Measurements from ENCODE around the gene OPTN. TPM values are rescaled to one million over a fixed set of nuclear protein-coding genes. Genes with fewer than 3 reads are reported as not detected.

OPTN gene
- total and polyA plus RNA-seq, 2 of the 8 experiments (the other 6 are each of a cell fraction or from before 2014, with no cell fraction given): 4.8 to 20.1 TPM

- H3K23me2 ChIP-seq (ENCODE audit: low read depth, low read length): no peaks in the 10 kb centered on the region
- H3K9ac ChIP-seq (replicated peaks in 1 of 4; ENCODE audit: extremely low read depth in 1 of 4, low read depth in 3 of 4, low read length in 3 of 4): no peak overlapping the region
- H3K27ac ChIP-seq (ENCODE audit: low read depth, low read length): no peak overlapping the region
- DNase-seq (ENCODE audit: low read depth in 1 of 2, low spot score in 2 of 2) (no peak), FAIRE-seq (peak; percentile 39)
- CTCF ChIA-PET (ENCODE audit: partially characterized antibody): interaction anchor here (0.8 to 1.3 kb wide), 3 partner anchors 11 to 36 kb away, joined by 3 to 5 read pairs (median 4); no protein-coding TSS in a partner anchor
- POLR2A ChIA-PET (ENCODE audit: partially characterized antibody): interaction anchor here (1.2 kb wide), 1 partner anchor 61 kb away, joined by 3 read pairs; no protein-coding TSS in a partner anchor
- H3K14ac ChIP-seq (ENCODE audit: insufficient read length): no peak overlapping the region
- no peaks in the 10 kb centered on the region for H3K79me2 ChIP-seq (ENCODE audit: control insufficient read depth in 1 of 2, insufficient read depth in 2 of 2, low read length in 2 of 2)
- H4K20me1 ChIP-seq (replicated peaks in 1 of 2; ENCODE audit: control insufficient read depth in 1 of 2, insufficient read depth in 2 of 2, low read length in 2 of 2): no peaks in the 10 kb centered on the region
- no peak overlapping the region for H2BK15ac ChIP-seq (ENCODE audit: low read length)
- no peak overlapping the region for H4K5ac ChIP-seq (ENCODE audit: insufficient read length, low read depth, low read length)
- no peaks in the 10 kb centered on the region for H3K27me3 ChIP-seq (replicated peaks in 1 of 4; ENCODE audit: control insufficient read depth in 3 of 4, extremely low read depth in 1 of 4, insufficient read depth in 3 of 4, low read length in 3 of 4)
- H3K9me3 ChIP-seq (ENCODE audit: insufficient read depth in 2 of 2, low read depth in 1 of 2, low read length in 1 of 2): no peaks in the 10 kb centered on the region
- H3K79me1 ChIP-seq (ENCODE audit: low read depth, low read length): no peaks in the 10 kb centered on the region
- H2BK12ac ChIP-seq (ENCODE audit: low read depth, low read length): no peak overlapping the region
- no peak overlapping the region; the same call in 1 of the 2 replicates for H4K8ac ChIP-seq (ENCODE audit: extremely low read depth, insufficient read depth, low read length)
- H2AK5ac ChIP-seq (ENCODE audit: low read depth, low read length): no peak overlapping the region
- H2BK120ac ChIP-seq (replicated peaks; ENCODE audit: low read depth, low read length): no peak overlapping the region
- H3K18ac ChIP-seq (ENCODE audit: extremely low read depth, low read length): no peak overlapping the region
- no peak overlapping the region for H3K4me3 ChIP-seq (ENCODE audit: extremely low read depth in 1 of 4, insufficient read depth in 2 of 4, low read depth in 3 of 4, low read length in 4 of 4)
- no peak overlapping the region for H3K23ac ChIP-seq (ENCODE audit: insufficient read length)
- H3K36me3 ChIP-seq (ENCODE audit: control insufficient read depth in 2 of 4, insufficient read depth in 4 of 4, low read length in 3 of 4): peaks cover 0 to 12% (median 4%) of the 10 kb centered on the region in 4 experiments; a peak in 4 of 8 replicates
- H2BK20ac ChIP-seq (ENCODE audit: low read length): no peak overlapping the region
- H2AFZ ChIP-seq (ENCODE audit: low read length): no peak overlapping the region
- no peaks in the 10 kb centered on the region for H3K4me1 ChIP-seq (replicated peaks in 1 of 4; ENCODE audit: control insufficient read depth in 3 of 4, insufficient read depth in 4 of 4, low read length in 3 of 4)
- no peak overlapping the region for H2BK5ac ChIP-seq (ENCODE audit: low read depth, low read length)
- H3K4ac ChIP-seq (replicated peaks; ENCODE audit: insufficient read length, low read depth, low read length): no peak overlapping the region
- no peak overlapping the region for H4K91ac ChIP-seq (replicated peaks; ENCODE audit: insufficient read length, low read length)
- H3K4me2 ChIP-seq (ENCODE audit: insufficient read depth in 1 of 2, low read depth in 2 of 2, low read length in 2 of 2): no peak overlapping the region
- 86% methylated on average over 14 of the region's 14 CpGs; no CpG with 5 or more reads in 1 of the 2 experiments for WGBS, 2 experiments (ENCODE audit: extremely low coverage in 1 of 2, insufficient coverage in 1 of 2, insufficient read length in 1 of 2, insufficient replicate concordance in 2 of 2, low coverage in 1 of 2, low lambda C conversion rate in 2 of 2, missing lambda C conversion rate in 1 of 2)
- H3K56ac ChIP-seq (replicated peaks; ENCODE audit: insufficient read length, low read depth, low read length): no peak overlapping the region
- no peak for TF ChIP-seq RNF2 (IDR thresholded peaks at IDR 0.05; ENCODE audit: borderline replicate concordance, low read depth, low read length, missing control alignments, poor library complexity, severe bottlenecking)
- TF ChIP-seq POLR2A (IDR thresholded peaks at IDR 0.05; ENCODE audit: control extremely low read depth in 1 of 2, low read depth in 2 of 2, low read length in 2 of 2): no peak
- TF ChIP-seq SIRT6 (IDR thresholded peaks at IDR 0.05; ENCODE audit: low read length): no peak
- TF ChIP-seq CBX5 (IDR thresholded peaks at IDR 0.05; ENCODE audit: low read depth, low read length): no peak
- TF ChIP-seq TCF12 (IDR thresholded peaks at IDR 0.05; ENCODE audit: low read depth, low read length): no peak
- no peak for TF ChIP-seq MAFK (IDR thresholded peaks at IDR 0.05; ENCODE audit: low read depth, low read length)
- TF ChIP-seq NRF1 (IDR thresholded peaks at IDR 0.05; ENCODE audit: low read depth, low read length): no peak
- no peak for TF ChIP-seq MAX (IDR thresholded peaks at IDR 0.05)
- no peak for TF ChIP-seq SAP30 (IDR thresholded peaks at IDR 0.05; ENCODE audit: insufficient read depth, insufficient replicate concordance, low read length)
- no peak for TF ChIP-seq ASH2L (IDR thresholded peaks at IDR 0.05; ENCODE audit: low read length)
- TF ChIP-seq RFX5 (IDR thresholded peaks at IDR 0.05; ENCODE audit: borderline replicate concordance, low read depth, low read length): no peak
Measured at GRCh38 chr10:13117841-13118783, 18.1 kb downstream of the OPTN start.

Measured in H1 (cell line).